Astrocyte of the cerebellum (primary cell): ENCODE results near the gene KRT27.

Source experiments
- DNase-seq: peaks from one replicate; pipeline ENCODE4 v3.0.0-alpha.2; 2011; ENCODE audit warnings: low read depth
- H3K4me3 ChIP-seq: 2 replicates; pipeline ENCODE4 v1.5.1; 2011; ENCODE audit warnings: mild to moderate bottlenecking, low read depth, low read length, moderate library complexity
- CTCF ChIP-seq: IDR thresholded peaks from 2 replicates; pipeline ENCODE4 v1.5.1; 2012; ENCODE audit warnings: low read length, low read depth, moderate library complexity, mild to moderate bottlenecking; ENCODE audit errors: missing control alignments
- in situ Hi-C: cut with HindIII; loops from 2 replicates; pipeline ENCODE4 v1.10.0; 2017; ENCODE audit warnings: low sequenced_read_pairs

Gene KRT27

GRCh38 chr17:40726919-40727318 is 55.4 kb downstream of the KRT27 start:
- in situ Hi-C loops = no loop called here
- H3K4me3 ChIP-seq = no peak overlapping the region
- peak; percentile 30 for TF ChIP-seq CTCF
- no peak for DNase-seq
